Keratinocyte (primary cell): Measurements from ENCODE around the gene STXBP5L. TPM values are rescaled to one million over a fixed set of nuclear protein-coding genes. Genes with fewer than 3 reads are reported as not detected.

Source experiments
- DNase-seq: peaks from one replicate; pipeline ENCODE4 v3.0.0-alpha.2; 2011; ENCODE audit warnings: low read depth, missing footprints, low spot score
- FAIRE-seq: peaks from 2 replicates; lab custom pipeline; 2011; peaks lifted over from hg19 to GRCh38; lab: Jason Lieb, UNC
- H2AFZ ChIP-seq: 2 replicates; pipeline ENCODE4 v1.6.0; 2012; ENCODE audit warnings: low read length, control low read depth, inconsistent platforms; ENCODE audit not compliant: control insufficient read depth
- H3K27ac ChIP-seq: 2 replicates; pipeline ENCODE4 v1.5.1; 2011; ENCODE audit warnings: low read length; ENCODE audit not compliant: control insufficient read depth, insufficient read depth
- H3K27me3 ChIP-seq: 3 replicates; pipeline ENCODE4 v1.6.0; 2011; ENCODE audit warnings: low read length; ENCODE audit not compliant: control insufficient read depth, insufficient read depth; ENCODE audit errors: extremely low read depth
- H3K36me3 ChIP-seq, 2 experiments: 2 replicates in 1 of 2; 3 replicates in 1 of 2; pipeline ENCODE4 v1.5.1; 2011; ENCODE audit warnings: low read length in 2 of 2, mild to moderate bottlenecking in 1 of 2; ENCODE audit not compliant: control insufficient read depth in 2 of 2, insufficient read depth in 2 of 2; ENCODE audit errors: extremely low read depth in 1 of 2
- H3K4me1 ChIP-seq: 3 replicates; pipeline ENCODE4 v1.5.1; 2011; ENCODE audit warnings: low read length; ENCODE audit not compliant: control insufficient read depth, insufficient read depth; ENCODE audit errors: extremely low read depth
- H3K4me2 ChIP-seq: 3 replicates; pipeline ENCODE4 v1.6.0; 2011; ENCODE audit warnings: low read depth, low read length; ENCODE audit not compliant: control insufficient read depth, insufficient read depth; ENCODE audit errors: extremely low read depth
- H3K4me3 ChIP-seq, 3 experiments: fragments of 200-600 bp in 1 of 3; sonication (generic) in 1 of 3; 2 replicates in 2 of 3; 3 replicates in 1 of 3; pipeline ENCODE4 v1.5.1; 2011 to 2016; ENCODE audit warnings: low read length in 3 of 3, mild to moderate bottlenecking in 3 of 3, control low read depth in 2 of 3, inconsistent platforms in 1 of 3, low read depth in 1 of 3, mixed read lengths in 1 of 3, mixed run types in 1 of 3, moderate library complexity in 1 of 3; ENCODE audit not compliant: control insufficient read depth in 2 of 3, insufficient read depth in 2 of 3; ENCODE audit errors: extremely low read depth in 1 of 3
- H3K79me2 ChIP-seq: 2 replicates; pipeline ENCODE4 v1.6.0; 2012; ENCODE audit warnings: low read length; ENCODE audit not compliant: control insufficient read depth, insufficient read depth
- H3K9ac ChIP-seq: 3 replicates; pipeline ENCODE4 v1.6.0; 2011; ENCODE audit warnings: low read length; ENCODE audit not compliant: control insufficient read depth, insufficient read depth; ENCODE audit errors: extremely low read depth
- H3K9me1 ChIP-seq: 3 replicates; pipeline ENCODE4 v1.6.0; 2011; ENCODE audit warnings: low read length; ENCODE audit not compliant: control insufficient read depth, insufficient read depth; ENCODE audit errors: extremely low read depth
- H3K9me3 ChIP-seq: 2 replicates; pipeline ENCODE4 v1.5.1; 2012; ENCODE audit warnings: low read depth, low read length; ENCODE audit not compliant: control insufficient read depth
- H4K20me1 ChIP-seq: 3 replicates; pipeline ENCODE4 v1.6.0; 2011; ENCODE audit warnings: low read length; ENCODE audit not compliant: control insufficient read depth, insufficient read depth; ENCODE audit errors: extremely low read depth
- EZH2 ChIP-seq: IDR thresholded peaks from one replicate; pipeline ENCODE4 v1.6.1; 2012; ENCODE audit warnings: inconsistent platforms, mild to moderate bottlenecking, low read length, moderate library complexity
- dilution Hi-C: fragments of 300-500 bp; cut with MboI; formaldehyde crosslinking; loops from one replicate; pipeline ENCODE4 v1.7.0; 2020; ENCODE audit warnings: low sequenced_read_pairs; ENCODE audit not compliant: extremely low pct_ligation_motif_present
- polyA plus RNA-seq, 5 experiments: library from polyadenylated mRNA; depleted of rRNA in 3 of 5; stranded (reverse) in 3 of 5; stranded (forward) in 1 of 5; unstranded in 1 of 5; fragments of >200 nt; gene quantifications; 1 replicate in 1 of 5; 2 replicates in 3 of 5; 3 replicates in 1 of 5; pipeline versions ENCODE4 v1.2.1 to v1.2.3, GENCODE V29; 2011 to 2012; ENCODE audit warnings: missing spikeins in 2 of 5, low read depth in 1 of 5, low replicate concordance in 1 of 5
- TF ChIP-seq, protein P1 (sequence below), 3 experiments: IDR thresholded peaks in 1 of 3; conservative IDR thresholded peaks in 1 of 3; optimal IDR thresholded peaks in 1 of 3; 2 replicates in 2 of 3; 3 replicates in 1 of 3; pipeline versions ENCODE3 to v1.5.1; 2011; ENCODE audit warnings: low read length in 3 of 3, mild to moderate bottlenecking in 3 of 3, moderate library complexity in 2 of 3, control low read depth in 1 of 3, inconsistent platforms in 1 of 3; ENCODE audit not compliant: insufficient read depth in 2 of 3; ENCODE audit errors: extremely low read depth in 1 of 3

The STXBP5L gene
- polyA plus RNA-seq, 1 donor (not counting 4 experiments of a cell fraction or from before 2014, with no cell fraction given) = not detected

DNA sequence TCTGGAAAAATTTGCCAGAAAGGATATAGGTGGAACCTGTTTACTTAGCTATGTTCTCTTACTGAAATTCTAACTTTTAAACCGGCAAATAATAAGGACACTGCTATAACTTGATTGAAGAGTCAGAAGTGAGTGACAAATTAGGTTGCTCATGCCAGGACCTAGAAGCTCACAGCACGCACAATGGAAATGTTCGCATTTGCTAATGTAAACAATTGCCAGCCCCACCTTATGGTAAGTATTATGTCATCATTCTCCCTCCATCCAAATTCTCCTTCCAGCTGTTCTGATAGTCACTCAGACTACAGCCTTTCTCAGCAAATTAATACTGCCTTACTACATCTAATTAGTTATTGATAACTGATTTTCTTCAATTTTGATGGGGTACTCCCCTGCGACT, 4.8 kb upstream of the STXBP5L start:
- FAIRE-seq (no peak), DNase-seq (no peak)
- H3K27me3 ChIP-seq = peaks cover 9% of the 10 kb centered on the region
- no peak overlapping the region for H3K27ac ChIP-seq
- dilution Hi-C loops = no loop called here
- H3K9me1 ChIP-seq = no peaks in the 10 kb centered on the region
- no peak overlapping the region for H3K4me2 ChIP-seq
- H3K9ac ChIP-seq = no peak overlapping the region
- H2AFZ ChIP-seq = no peak overlapping the region
- H3K4me3 ChIP-seq = no peak overlapping the region
- no peaks in the 10 kb centered on the region for H3K79me2 ChIP-seq
- H3K36me3 ChIP-seq = no peaks in the 10 kb centered on the region
- no peaks in the 10 kb centered on the region for H3K9me3 ChIP-seq
- TF ChIP-seq, protein P1, sequence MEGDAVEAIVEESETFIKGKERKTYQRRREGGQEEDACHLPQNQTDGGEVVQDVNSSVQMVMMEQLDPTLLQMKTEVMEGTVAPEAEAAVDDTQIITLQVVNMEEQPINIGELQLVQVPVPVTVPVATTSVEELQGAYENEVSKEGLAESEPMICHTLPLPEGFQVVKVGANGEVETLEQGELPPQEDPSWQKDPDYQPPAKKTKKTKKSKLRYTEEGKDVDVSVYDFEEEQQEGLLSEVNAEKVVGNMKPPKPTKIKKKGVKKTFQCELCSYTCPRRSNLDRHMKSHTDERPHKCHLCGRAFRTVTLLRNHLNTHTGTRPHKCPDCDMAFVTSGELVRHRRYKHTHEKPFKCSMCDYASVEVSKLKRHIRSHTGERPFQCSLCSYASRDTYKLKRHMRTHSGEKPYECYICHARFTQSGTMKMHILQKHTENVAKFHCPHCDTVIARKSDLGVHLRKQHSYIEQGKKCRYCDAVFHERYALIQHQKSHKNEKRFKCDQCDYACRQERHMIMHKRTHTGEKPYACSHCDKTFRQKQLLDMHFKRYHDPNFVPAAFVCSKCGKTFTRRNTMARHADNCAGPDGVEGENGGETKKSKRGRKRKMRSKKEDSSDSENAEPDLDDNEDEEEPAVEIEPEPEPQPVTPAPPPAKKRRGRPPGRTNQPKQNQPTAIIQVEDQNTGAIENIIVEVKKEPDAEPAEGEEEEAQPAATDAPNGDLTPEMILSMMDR (optimal IDR thresholded peaks at IDR 0.05 in 1 of 3, IDR thresholded peaks at IDR 0.05 in 1 of 3, conservative IDR thresholded peaks at IDR 0.05 in 1 of 3; ENCODE audit: extremely low read depth in 1 of 3, insufficient read depth in 2 of 3, low read length in 3 of 3) = no peak
- TF ChIP-seq EZH2 = no peak
- H4K20me1 ChIP-seq = no peaks in the 10 kb centered on the region
- no peaks in the 10 kb centered on the region for H3K4me1 ChIP-seq

DNA sequence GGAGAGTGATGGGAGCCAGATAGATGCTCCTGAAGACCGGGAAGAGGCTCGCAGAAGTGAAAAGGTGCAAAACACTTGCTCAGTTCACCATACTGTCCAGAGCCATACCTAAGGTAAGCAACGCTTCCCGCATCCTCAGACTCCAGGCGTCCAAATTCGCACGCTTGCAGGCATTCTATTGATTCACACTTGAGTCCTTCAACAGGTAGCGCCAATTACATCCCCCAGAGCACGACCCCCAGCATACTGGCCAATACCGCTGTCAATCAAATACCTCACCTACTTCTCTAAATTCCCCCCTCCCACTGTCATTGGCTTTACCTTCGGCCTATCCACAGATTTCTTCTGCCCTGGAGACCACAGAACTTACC, 361 bp upstream of the STXBP5L start:
- Histone ChIP-seq H3K4me1 (peaks cover 2% of the 10 kb centered on the region), H4K20me1 (no peaks in the 10 kb centered on the region), H3K27me3 (peaks cover 32% of the 10 kb centered on the region), H3K27ac (no peak overlapping the region), H2AFZ (no peak overlapping the region), H3K9ac (no peak overlapping the region), H3K9me3 (no peaks in the 10 kb centered on the region), H3K36me3 (no peaks in the 10 kb centered on the region), H3K9me1 (no peaks in the 10 kb centered on the region), H3K4me3 (no peak overlapping the region), H3K4me2 (peak overlapping the region; percentile 50), H3K79me2 (no peaks in the 10 kb centered on the region)
- no peak for TF ChIP-seq EZH2
- TF ChIP-seq, protein P1 (optimal IDR thresholded peaks at IDR 0.05 in 1 of 3, IDR thresholded peaks at IDR 0.05 in 1 of 3, conservative IDR thresholded peaks at IDR 0.05 in 1 of 3; ENCODE audit: extremely low read depth in 1 of 3, insufficient read depth in 2 of 3, low read length in 3 of 3) = no peak
- dilution Hi-C loops = no loop called here
- no peak for FAIRE-seq
- no peak for DNase-seq
